AG09309 (cell line): Measurements from ENCODE around the gene PPFIBP2.

ENCODE experiments used
- DNase-seq: peaks from one replicate; pipeline ENCODE4 v3.0.0-alpha.2; 2010; ENCODE audit warnings: low read depth
- H3K4me3 ChIP-seq: 2 replicates; pipeline ENCODE4 v1.5.1; 2011; ENCODE audit warnings: mild to moderate bottlenecking, low read depth, low read length, moderate library complexity; ENCODE audit not compliant: control insufficient read depth
- TF ChIP-seq, protein P1 (sequence below): IDR thresholded peaks from 2 replicates; pipeline ENCODE4 v1.5.1; 2011; ENCODE audit warnings: mild to moderate bottlenecking, low read depth, low read length, inconsistent platforms; ENCODE audit not compliant: insufficient read depth, control insufficient read depth; ENCODE audit errors: missing control alignments

Gene PPFIBP2

DNA sequence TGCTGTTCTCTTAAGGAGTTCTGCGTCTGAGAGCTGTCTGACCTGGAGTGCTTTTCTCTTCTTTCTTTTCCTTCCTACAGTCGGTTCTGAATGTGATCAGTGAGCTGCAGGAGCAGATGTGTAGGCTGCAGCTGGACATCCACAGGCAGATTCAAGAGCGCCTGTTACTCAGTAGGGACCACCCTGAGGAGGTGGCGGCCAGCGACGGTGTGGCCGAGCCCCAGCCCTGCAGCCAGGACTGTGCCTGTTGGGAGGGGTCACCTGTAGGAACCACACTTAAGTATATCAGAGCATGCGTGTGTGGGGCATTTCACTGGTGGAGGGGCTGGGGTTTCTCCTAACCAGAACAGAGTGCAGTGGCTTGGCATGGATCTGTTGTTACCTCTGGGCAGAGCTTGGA, 103.2 kb downstream of the PPFIBP2 start:
- H3K4me3 ChIP-seq: no peak overlapping the region
- DNase-seq: no peak
- TF ChIP-seq, protein P1, sequence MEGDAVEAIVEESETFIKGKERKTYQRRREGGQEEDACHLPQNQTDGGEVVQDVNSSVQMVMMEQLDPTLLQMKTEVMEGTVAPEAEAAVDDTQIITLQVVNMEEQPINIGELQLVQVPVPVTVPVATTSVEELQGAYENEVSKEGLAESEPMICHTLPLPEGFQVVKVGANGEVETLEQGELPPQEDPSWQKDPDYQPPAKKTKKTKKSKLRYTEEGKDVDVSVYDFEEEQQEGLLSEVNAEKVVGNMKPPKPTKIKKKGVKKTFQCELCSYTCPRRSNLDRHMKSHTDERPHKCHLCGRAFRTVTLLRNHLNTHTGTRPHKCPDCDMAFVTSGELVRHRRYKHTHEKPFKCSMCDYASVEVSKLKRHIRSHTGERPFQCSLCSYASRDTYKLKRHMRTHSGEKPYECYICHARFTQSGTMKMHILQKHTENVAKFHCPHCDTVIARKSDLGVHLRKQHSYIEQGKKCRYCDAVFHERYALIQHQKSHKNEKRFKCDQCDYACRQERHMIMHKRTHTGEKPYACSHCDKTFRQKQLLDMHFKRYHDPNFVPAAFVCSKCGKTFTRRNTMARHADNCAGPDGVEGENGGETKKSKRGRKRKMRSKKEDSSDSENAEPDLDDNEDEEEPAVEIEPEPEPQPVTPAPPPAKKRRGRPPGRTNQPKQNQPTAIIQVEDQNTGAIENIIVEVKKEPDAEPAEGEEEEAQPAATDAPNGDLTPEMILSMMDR: no peak

DNA sequence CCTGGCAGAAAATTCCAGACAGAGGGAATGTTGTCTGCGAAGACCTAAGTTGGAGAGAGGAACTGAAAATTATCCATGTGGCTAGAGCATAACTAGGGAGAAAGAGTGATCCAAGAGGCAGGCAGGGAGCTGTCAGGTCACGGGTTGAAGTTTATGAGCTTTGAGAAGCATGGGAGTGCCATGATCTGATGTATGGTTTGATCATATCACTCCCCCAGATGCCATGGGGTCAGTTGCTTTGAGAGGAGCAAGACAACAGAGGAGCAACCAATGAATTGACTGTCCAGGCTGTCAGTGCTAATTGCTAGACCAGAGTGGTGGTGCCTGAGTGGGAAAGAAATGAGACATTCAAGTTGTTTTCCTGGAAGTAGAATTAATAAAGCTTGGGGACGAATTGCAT, 105.5 kb downstream of the PPFIBP2 start:
- TF ChIP-seq, protein P1: no peak
- DNase-seq: no peak
- no peak overlapping the region for H3K4me3 ChIP-seq

DNA sequence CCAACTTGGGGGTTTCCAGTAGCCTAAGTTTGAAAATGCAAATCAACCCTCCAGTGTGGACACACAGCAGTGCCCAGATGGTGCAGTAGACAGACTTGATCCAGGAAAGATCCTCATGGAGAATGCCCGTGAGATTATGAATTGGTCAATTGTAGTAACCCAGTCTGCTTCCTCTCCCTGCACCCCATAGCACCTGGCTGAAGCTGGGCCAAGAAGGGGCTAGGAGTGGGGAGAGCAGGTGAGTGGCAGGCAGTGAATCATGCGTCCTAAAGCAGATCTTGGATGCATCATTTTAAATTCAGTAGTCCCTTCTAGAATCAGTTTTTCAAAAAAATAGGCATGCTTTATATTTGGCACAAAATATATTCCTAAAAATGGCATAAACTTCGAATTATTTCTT, 107.3 kb downstream of the PPFIBP2 start:
- DNase-seq: no peak
- TF ChIP-seq, protein P1: no peak
- H3K4me3 ChIP-seq: no peak overlapping the region

DNA sequence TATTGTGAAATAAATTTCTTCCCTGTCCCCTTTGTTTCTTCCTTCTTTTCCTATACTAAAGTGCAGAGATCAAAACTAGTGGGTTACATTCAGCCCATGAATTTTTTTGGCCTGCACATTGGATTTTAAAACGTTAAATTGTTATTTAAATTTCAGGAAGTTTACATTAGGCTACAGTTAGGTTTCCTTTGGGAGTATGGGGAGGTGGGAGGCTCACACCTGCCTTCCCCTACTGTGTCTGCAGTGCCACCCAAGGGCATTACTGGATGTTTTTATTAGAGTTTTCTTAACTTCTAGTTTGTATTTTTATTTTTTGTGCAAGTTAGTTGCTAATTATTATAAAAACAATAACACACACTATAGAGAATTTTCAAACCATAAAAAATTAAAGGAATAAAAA, 107.8 kb downstream of the PPFIBP2 start:
- H3K4me3 ChIP-seq: no peak overlapping the region
- no peak for DNase-seq
- TF ChIP-seq, protein P1: no peak

DNA sequence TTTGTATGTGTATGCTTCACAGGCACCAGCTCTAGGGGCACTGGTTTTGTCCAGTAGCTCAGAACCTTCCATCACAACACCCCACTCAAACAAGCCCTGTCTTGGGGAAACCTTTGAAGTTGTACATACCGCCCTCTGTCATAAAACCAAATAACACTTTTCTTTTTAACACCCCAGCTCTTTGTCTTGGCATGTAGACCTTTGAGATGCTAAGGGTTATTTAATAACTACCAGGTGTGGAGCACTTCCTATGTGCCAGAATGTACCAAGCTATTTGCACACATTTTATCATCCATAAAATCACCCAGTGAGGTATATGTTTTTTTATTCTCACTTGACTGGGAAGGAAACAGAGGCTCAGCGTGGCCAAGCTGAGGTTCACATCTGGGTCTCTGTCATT, 108.9 kb downstream of the PPFIBP2 start:
- no peak overlapping the region for H3K4me3 ChIP-seq
- TF ChIP-seq, protein P1: no peak
- DNase-seq: no peak

DNA sequence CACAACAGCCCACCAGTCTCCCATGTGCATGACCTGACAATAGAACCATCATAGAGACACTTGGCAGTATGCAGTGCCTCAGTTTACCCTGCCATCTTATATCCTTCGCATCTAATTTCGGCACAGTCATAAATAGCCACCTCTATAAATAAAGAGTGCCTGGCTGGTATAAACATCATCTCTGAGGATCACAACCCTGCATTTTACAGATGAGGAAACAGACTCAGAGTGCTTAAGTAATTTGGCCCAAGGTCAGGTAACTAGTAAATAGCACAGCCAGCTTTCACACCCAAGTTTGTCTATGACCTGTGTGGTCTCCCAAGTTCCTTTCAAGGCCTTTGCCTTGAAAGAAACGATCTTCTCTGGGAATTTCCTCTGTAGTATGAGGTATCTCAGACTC, 114.9 kb downstream of the PPFIBP2 start:
- DNase-seq: no peak
- H3K4me3 ChIP-seq: no peak overlapping the region
- TF ChIP-seq, protein P1: no peak

DNA sequence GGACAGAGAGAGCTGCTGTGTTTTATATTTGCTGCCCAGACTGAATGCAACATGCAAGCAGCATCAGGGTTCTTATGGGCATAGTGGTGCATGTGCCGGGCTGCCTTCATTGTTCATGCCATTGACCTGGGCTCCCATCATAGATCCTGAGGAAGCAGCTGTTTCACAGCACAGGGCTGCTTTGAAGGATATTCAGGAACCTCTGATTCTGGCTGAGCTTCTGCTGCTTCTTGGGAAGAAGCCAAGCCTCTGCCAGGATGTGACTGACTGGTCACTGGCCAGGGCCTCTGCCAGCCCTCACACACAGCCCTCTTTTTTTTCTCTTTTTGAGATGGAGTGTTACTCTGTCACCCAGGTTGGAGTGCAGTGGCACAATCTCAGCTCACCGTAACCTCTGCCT, 116.2 kb downstream of the PPFIBP2 start:
- no peak for DNase-seq
- H3K4me3 ChIP-seq: no peak overlapping the region
- TF ChIP-seq, protein P1: no peak
